Measurements from ENCODE around the gene CPA1. TPM values are rescaled to one million over a fixed set of nuclear protein-coding genes. Genes with fewer than 3 reads are reported as not detected.

Gene CPA1
- total and polyA plus RNA-seq, 8 donors = 12,124 to 50,686 (median 30,306) TPM

Other genes with a start within 250 kb of the CPA1 start
- gene TMEM209, start 175.1 kb upstream of the CPA1 start, total RNA-seq = 10 to 100 TPM in 5 of 6 donors, 1 to 10 TPM in 1; 9.3 to 16.1 (median 11.4) TPM
- 1 to 10 TPM; 4.2 to 5.9 TPM for gene TMEM209, start 175.1 kb upstream of the CPA1 start, polyA plus RNA-seq
- gene SSMEM1, start 172.6 kb upstream of the CPA1 start, total RNA-seq = not detected
- gene SSMEM1, start 172.6 kb upstream of the CPA1 start, polyA plus RNA-seq = under 1 TPM in 1 of 2 donors, not detected in 1; 0.09 TPM
- over 10,000 TPM in 1 of 6 donors, 1,000 to 10,000 TPM in 5; 5,238 to 12,479 (median 6,515) TPM for gene CPA2, start 113.6 kb upstream of the CPA1 start, total RNA-seq
- 1,000 to 10,000 TPM; 4,251 to 4,591 TPM for gene CPA2, start 113.6 kb upstream of the CPA1 start, polyA plus RNA-seq
- 10 to 100 TPM in 1 of 6 donors, 1 to 10 TPM in 5; 4.5 to 12.4 (median 5.9) TPM for gene CPA4, start 87.3 kb upstream of the CPA1 start, total RNA-seq
- gene CPA4, start 87.3 kb upstream of the CPA1 start, polyA plus RNA-seq = 1 to 10 TPM; 6.9 to 8.4 TPM
- under 1 TPM in 2 of 6 donors, not detected in 4; 0.22 to 0.35 TPM for gene CPA5, start 35.7 kb upstream of the CPA1 start, total RNA-seq
- under 1 TPM; 0.09 to 0.19 TPM for gene CPA5, start 35.7 kb upstream of the CPA1 start, polyA plus RNA-seq
- gene CEP41, start 60.5 kb downstream of the CPA1 start, total RNA-seq = 10 to 100 TPM in 1 of 6 donors, 1 to 10 TPM in 5; 3.5 to 10.3 (median 4.5) TPM
- 1 to 10 TPM; 1.8 to 4.9 TPM for gene CEP41, start 60.5 kb downstream of the CPA1 start, polyA plus RNA-seq
- gene MEST, start 111.6 kb downstream of the CPA1 start, total RNA-seq = 10 to 100 TPM; 23.5 to 56.4 (median 33.0) TPM
- gene MEST, start 111.6 kb downstream of the CPA1 start, polyA plus RNA-seq = 10 to 100 TPM; 17.0 to 21.2 TPM

Measured in pancreas (tissue), 8 donors.